Measurements from ENCODE around the gene ZNF792. TPM values are rescaled to one million over a fixed set of nuclear protein-coding genes. Genes with fewer than 3 reads are reported as not detected.

ZNF792 gene
- total and polyA plus RNA-seq, 4 donors, result 2.0 to 17.2 (median 5.9) TPM

DNA sequence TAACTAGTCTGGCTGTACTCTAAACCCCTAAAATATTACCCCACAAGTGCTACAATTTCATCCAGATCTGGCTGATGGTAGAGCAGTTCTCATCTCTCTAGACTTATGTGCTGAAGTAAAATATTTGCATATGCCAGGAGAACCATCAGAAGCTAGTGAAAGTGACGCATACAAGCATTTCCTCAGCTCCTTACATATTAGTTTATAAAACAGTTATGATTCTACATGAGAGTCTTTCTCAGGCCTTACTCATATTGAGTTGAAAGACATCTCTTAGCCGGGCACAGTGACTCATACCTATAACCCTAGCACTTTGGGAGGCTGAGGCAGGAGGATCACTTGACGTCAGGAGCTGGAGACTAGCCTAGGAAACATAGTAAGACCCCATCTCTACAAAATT, 53.3 kb downstream of the ZNF792 start:
- Histone ChIP-seq H3K9ac (ENCODE audit: insufficient read depth in 1 of 2, low read length in 2 of 2) (no peak overlapping the region), H3K9me3 (ENCODE audit: control insufficient read depth in 4 of 4, insufficient read depth in 3 of 4, low read length in 3 of 4) (peaks cover 0 to 6% (median 0%) of the 10 kb centered on the region in 4 donors), H3K4me1 (ENCODE audit: control insufficient read depth in 5 of 5, insufficient read depth in 5 of 5, low read length in 5 of 5) (no peaks in the 10 kb centered on the region), H3K36me3 (ENCODE audit: control insufficient read depth in 4 of 4, insufficient read depth in 4 of 4, low read length in 4 of 4) (no peaks in the 10 kb centered on the region), H3K27me3 (ENCODE audit: control insufficient read depth in 3 of 3, insufficient read depth in 3 of 3, low read length in 2 of 3) (peaks cover 0 to 15% (median 2%) of the 10 kb centered on the region in 3 donors), H3K27ac (ENCODE audit: low read depth in 1 of 2, low read length in 1 of 2) (no peak overlapping the region), H3K4me3 (no peak overlapping the region)
- 88 to 94% methylated on average over 3 of the region's 3 CpGs for WGBS, 2 donors
- ATAC-seq (ENCODE audit: insufficient read depth, low FRiP score), result no peak
- no peak for DNase-seq
- TF ChIP-seq CTCF (IDR thresholded peaks at IDR 0.05; ENCODE audit: control extremely low read depth, extremely low read depth), result no peak

Other genes starting within 250 kb of the ZNF792 start
- gene ZNF181, start 230.0 kb downstream of the ZNF792 start, total RNA-seq, result 10 to 100 TPM in 1 of 2 donors, 1 to 10 TPM in 1; 8.5 to 17.7 TPM
- gene ZNF181, start 230.0 kb downstream of the ZNF792 start, polyA plus RNA-seq, result 1 to 10 TPM; 5.6 to 5.8 TPM
- gene ZNF599, start 191.0 kb downstream of the ZNF792 start, total RNA-seq, result 10 to 100 TPM in 1 of 2 donors, 1 to 10 TPM in 1; 9.3 to 11.2 TPM
- 1 to 10 TPM; 3.6 to 3.8 TPM for gene ZNF599, start 191.0 kb downstream of the ZNF792 start, polyA plus RNA-seq
- gene ZNF30, start 37.3 kb downstream of the ZNF792 start, total RNA-seq, result 1 to 10 TPM; 3.3 to 5.5 TPM
- gene ZNF30, start 37.3 kb downstream of the ZNF792 start, polyA plus RNA-seq, result 1 to 10 TPM; 1.5 to 1.9 TPM
- 100 to 1,000 TPM; 130 to 137 TPM for gene GRAMD1A, start 36.1 kb upstream of the ZNF792 start, total RNA-seq
- gene GRAMD1A, start 36.1 kb upstream of the ZNF792 start, polyA plus RNA-seq, result 100 to 1,000 TPM in 1 of 2 donors, 10 to 100 TPM in 1; 92.2 to 217 TPM
- 1 to 10 TPM; 1.5 to 8.4 TPM for gene SCN1B, start 66.2 kb upstream of the ZNF792 start, total RNA-seq
- 10 to 100 TPM in 1 of 2 donors, 1 to 10 TPM in 1; 9.5 to 12.6 TPM for gene SCN1B, start 66.2 kb upstream of the ZNF792 start, polyA plus RNA-seq
- gene HPN, start 77.5 kb upstream of the ZNF792 start, total RNA-seq, result 10 to 100 TPM; 15.4 to 31.1 TPM
- 10 to 100 TPM; 22.5 to 41.4 TPM for gene HPN, start 77.5 kb upstream of the ZNF792 start, polyA plus RNA-seq
- gene FXYD3, start 151.6 kb upstream of the ZNF792 start, total RNA-seq, result 100 to 1,000 TPM; 130 to 172 TPM
- gene FXYD3, start 151.6 kb upstream of the ZNF792 start, polyA plus RNA-seq, result 100 to 1,000 TPM; 147 to 467 TPM
- gene LGI4, start 170.8 kb upstream of the ZNF792 start, total RNA-seq, result 1 to 10 TPM; 3.5 to 4.6 TPM
- gene LGI4, start 170.8 kb upstream of the ZNF792 start, polyA plus RNA-seq, result 10 to 100 TPM in 1 of 2 donors, 1 to 10 TPM in 1; 1.6 to 11.2 TPM
- 10 to 100 TPM; 17.8 to 27.5 TPM for gene FXYD1, start 174.6 kb upstream of the ZNF792 start, total RNA-seq
- gene FXYD1, start 174.6 kb upstream of the ZNF792 start, polyA plus RNA-seq, result 10 to 100 TPM in 1 of 2 donors, 1 to 10 TPM in 1; 5.7 to 37.6 TPM
- gene FXYD7, start 179.0 kb upstream of the ZNF792 start, total RNA-seq, result not detected
- under 1 TPM; 0.31 to 0.39 TPM for gene FXYD7, start 179.0 kb upstream of the ZNF792 start, polyA plus RNA-seq
- gene FXYD5, start 190.5 kb upstream of the ZNF792 start, total RNA-seq, result 100 to 1,000 TPM in 1 of 2 donors, 1 to 10 TPM in 1; 9.9 to 124 TPM
- 100 to 1,000 TPM; 152 to 203 TPM for gene FXYD5, start 190.5 kb upstream of the ZNF792 start, polyA plus RNA-seq